KMS-11 (cell line): ENCODE results near the gene EME2.

ENCODE experiments used
- H2AFZ ChIP-seq: fragments of 200-600 bp; sonication (generic); 2 replicates; pipeline ENCODE4 v1.6.1; 2016; ENCODE audit warnings: antibody characterized with exemption, mixed run types, low read depth
- H3K27ac ChIP-seq: fragments of 200-600 bp; sonication (generic); 2 replicates; pipeline ENCODE4 v1.6.1; 2016; ENCODE audit warnings: mild to moderate bottlenecking, mixed run types
- H3K27me3 ChIP-seq: fragments of 200-600 bp; sonication (generic); 2 replicates; pipeline ENCODE4 v1.6.1; 2017; ENCODE audit warnings: mild to moderate bottlenecking, low read depth, mixed run types, moderate library complexity; ENCODE audit not compliant: insufficient read depth
- H3K36me3 ChIP-seq: fragments of 200-600 bp; sonication (generic); 2 replicates; pipeline ENCODE4 v1.6.1; 2017; ENCODE audit warnings: mild to moderate bottlenecking, mixed run types; ENCODE audit not compliant: insufficient read depth
- H3K4me1 ChIP-seq: fragments of 200-600 bp; sonication (generic); 2 replicates; pipeline ENCODE4 v1.6.1; 2016; ENCODE audit warnings: mild to moderate bottlenecking, low read depth, mixed run types; ENCODE audit not compliant: poor library complexity, severe bottlenecking
- H3K4me2 ChIP-seq: fragments of 200-600 bp; sonication (generic); 2 replicates; pipeline ENCODE4 v1.7.0; 2016; ENCODE audit warnings: mild to moderate bottlenecking, mixed run types
- H3K4me3 ChIP-seq: fragments of 200-600 bp; sonication (generic); IDR thresholded peaks from 2 replicates; pipeline ENCODE4 v1.6.1; 2017; ENCODE audit warnings: low read depth, low read length, mixed read lengths; ENCODE audit not compliant: insufficient read depth
- H3K79me2 ChIP-seq: fragments of 200-600 bp; sonication (generic); 2 replicates; pipeline ENCODE4 v1.6.1; 2016; ENCODE audit warnings: low read depth, mixed run types; ENCODE audit not compliant: insufficient read depth
- H3K9ac ChIP-seq: fragments of 200-600 bp; sonication (generic); 2 replicates; pipeline ENCODE4 v1.6.1; 2016; ENCODE audit warnings: mild to moderate bottlenecking, mixed run types
- H4K20me1 ChIP-seq: fragments of 200-600 bp; sonication (generic); 2 replicates; pipeline ENCODE4 v1.6.1; 2016; ENCODE audit warnings: mild to moderate bottlenecking, mixed run types; ENCODE audit not compliant: insufficient read depth
- CTCF ChIP-seq: fragments of 200-600 bp; sonication (generic); conservative IDR thresholded peaks from 2 replicates; pipeline ENCODE4 v1.6.1; 2017; ENCODE audit warnings: low read depth, mild to moderate bottlenecking, antibody characterized with exemption, low read length, moderate library complexity, mixed read lengths

Gene EME2

DNA sequence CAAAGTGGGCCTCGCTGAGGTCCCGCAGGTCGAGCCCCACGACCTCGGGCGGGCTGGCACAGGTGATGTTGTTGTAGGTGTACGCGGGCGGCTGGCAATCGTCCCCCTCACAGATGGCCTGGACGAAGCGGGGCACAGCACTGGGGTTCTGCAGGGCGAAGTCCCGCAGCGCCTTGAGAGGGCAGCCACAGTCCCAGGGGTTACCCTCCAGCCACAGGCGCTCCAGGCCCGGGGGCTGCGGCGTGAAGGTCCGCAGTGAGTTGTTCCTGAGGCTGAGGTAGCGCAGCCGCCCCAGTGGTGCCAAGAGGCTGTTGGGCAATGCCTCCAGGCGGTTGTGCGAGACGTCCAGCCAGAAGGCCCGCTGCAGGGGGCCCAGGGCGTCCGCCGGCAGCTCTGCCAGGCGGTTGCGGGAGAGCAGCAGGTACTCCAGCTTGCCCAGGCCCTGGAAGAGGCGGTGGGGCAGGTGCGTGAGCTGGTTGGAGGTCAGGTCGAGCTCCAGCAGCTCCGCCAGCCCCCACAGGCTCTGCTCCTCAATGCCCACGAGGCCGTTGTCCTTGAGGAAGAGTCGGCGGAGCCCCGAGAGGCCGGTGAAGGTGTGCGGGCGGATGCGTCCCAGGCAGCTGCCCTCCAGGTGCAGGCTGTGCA is 18.1 kb downstream of the EME2 start:
- Histone ChIP-seq H4K20me1 (no peaks in the 10 kb centered on the region), H2AFZ (no peak overlapping the region), H3K27me3 (no peaks in the 10 kb centered on the region), H3K36me3 (no peaks in the 10 kb centered on the region), H3K4me3 (no peak overlapping the region), H3K79me2 (peaks cover 7% of the 10 kb centered on the region), H3K27ac (no peak overlapping the region), H3K9ac (no peak overlapping the region), H3K4me1 (no peaks in the 10 kb centered on the region), H3K4me2 (no peak overlapping the region)
- TF ChIP-seq CTCF: no peak

DNA sequence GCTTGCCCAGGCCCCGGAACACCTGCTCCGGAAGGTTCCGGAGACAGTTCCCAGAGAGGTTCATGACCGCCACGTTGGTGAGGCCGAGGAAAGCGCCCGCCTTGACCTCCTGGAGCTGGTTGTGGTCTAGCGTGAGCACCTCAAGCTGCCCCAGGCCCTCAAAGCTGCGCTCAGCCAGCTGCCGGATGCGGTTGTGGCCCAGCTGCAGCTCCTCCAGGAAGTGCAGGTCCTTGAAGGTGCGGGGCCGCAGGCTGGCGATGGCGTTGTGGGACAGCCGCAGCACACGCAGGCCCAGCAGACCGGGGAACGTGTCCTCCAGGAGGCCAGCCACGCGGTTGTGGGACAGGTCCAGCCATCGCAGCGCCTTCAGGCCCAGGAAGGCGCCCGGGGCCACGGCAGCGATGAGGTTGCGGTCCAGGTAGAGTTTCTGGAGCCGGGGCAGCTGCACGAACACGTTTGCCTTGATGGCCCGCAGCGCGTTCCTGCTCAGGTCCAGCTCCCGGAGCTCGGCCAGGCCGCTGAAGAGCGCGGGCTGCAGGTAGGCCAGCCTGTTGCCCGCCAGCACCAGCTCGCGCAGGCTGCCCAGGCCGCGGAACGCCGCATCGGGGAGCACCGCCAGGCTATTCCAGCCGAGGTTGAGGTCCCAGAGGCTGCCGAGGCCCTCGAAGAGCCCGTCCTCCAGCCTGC is 18.8 kb downstream of the EME2 start:
- no peak overlapping the region for H2AFZ ChIP-seq
- no peak overlapping the region for H3K4me3 ChIP-seq
- no peak overlapping the region for H3K27ac ChIP-seq
- H3K27me3 ChIP-seq: no peaks in the 10 kb centered on the region
- no peaks in the 10 kb centered on the region for H3K79me2 ChIP-seq
- no peak for TF ChIP-seq CTCF
- no peaks in the 10 kb centered on the region for H4K20me1 ChIP-seq
- no peaks in the 10 kb centered on the region for H3K4me1 ChIP-seq
- no peaks in the 10 kb centered on the region for H3K36me3 ChIP-seq
- no peak overlapping the region for H3K4me2 ChIP-seq
- no peak overlapping the region for H3K9ac ChIP-seq

DNA sequence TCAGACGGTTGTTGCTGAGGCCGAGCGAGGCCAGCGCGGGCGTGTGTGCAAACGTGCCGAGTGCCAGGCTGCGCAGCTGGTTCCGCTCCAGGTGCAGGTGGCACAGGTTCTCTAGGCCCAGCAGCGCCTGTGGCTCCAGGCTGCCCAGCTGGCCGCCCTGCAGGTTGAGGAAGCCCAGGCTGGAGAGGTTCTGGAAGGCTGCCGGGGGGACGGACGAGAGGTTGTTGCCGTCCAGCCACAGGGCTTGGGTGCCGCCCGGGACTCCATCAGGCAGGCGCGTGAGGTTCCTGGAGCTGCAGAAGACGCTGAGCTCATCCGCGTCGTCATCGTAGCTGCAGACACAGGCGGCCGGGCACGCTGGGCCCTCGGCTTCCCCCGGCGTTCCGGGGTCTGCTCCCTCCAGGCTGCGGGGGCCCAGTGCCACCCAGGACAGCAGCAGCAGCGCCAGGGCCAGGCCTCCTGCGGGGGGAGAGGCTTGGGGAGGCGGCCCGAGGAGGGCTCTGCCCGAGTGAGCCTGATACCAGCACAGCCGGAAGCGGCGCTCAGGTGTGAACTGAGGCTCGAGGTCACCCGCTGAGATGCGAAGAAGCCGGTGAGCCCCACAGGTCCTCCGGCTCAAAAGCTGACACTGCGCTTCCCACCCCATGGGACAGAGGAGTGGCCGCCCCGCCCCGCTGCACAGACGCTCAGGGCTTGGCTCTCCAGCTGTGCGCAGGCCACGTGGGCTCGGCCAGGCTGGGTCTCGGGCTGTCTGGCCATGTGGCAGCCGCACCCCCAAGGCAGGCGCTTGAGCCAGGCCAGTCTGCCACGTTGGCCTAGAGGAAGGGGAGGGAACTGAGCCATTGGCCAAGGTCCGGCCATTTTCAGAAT is 19.6 kb downstream of the EME2 start:
- no peaks in the 10 kb centered on the region for H4K20me1 ChIP-seq
- no peak overlapping the region for H3K4me3 ChIP-seq

More for the DNA sequence above, 19.6 kb downstream of the EME2 start:
- Histone ChIP-seq H3K79me2 (no peaks in the 10 kb centered on the region), H3K27me3 (no peaks in the 10 kb centered on the region), H3K4me1 (no peaks in the 10 kb centered on the region), H3K27ac (no peak overlapping the region), H2AFZ (no peak overlapping the region), H3K36me3 (no peaks in the 10 kb centered on the region), H3K4me2 (no peak overlapping the region), H3K9ac (no peak overlapping the region)
- TF ChIP-seq CTCF: no peak
